Lung (tissue), 12 donors: ENCODE measurements around the gene PANX2. TPM values are rescaled to one million over a fixed set of nuclear protein-coding genes. Genes with fewer than 3 reads are reported as not detected.
A peak's percentile ranks its signal among the peaks of the same experiment; 100 is the strongest.

Source experiments
- ATAC-seq: fragments of 200-7000 bp; cut with Tn5 transposase; one replicate; pipeline ENCODE4 v1.9.1; 2020; ENCODE audit warnings: moderate number of reproducible peaks; ENCODE audit not compliant: insufficient read depth, low FRiP score
- DNase-seq, 3 donors: peaks; one replicate each; pipeline ENCODE4 v3.0.0-alpha.2; 2013 to 2017
- H3K27ac ChIP-seq, 2 donors: one replicate each; pipeline ENCODE4 v1.5.1; 2013; ENCODE audit warnings: mild to moderate bottlenecking in 2 of 2, moderate library complexity in 2 of 2, control low read depth in 1 of 2, inconsistent platforms in 1 of 2, low read depth in 1 of 2, low read length in 1 of 2
- H3K27me3 ChIP-seq, 3 donors: one replicate each; pipeline ENCODE4 v1.5.1; 2013; ENCODE audit warnings: low read length in 2 of 3; ENCODE audit not compliant: control insufficient read depth in 3 of 3, insufficient read depth in 3 of 3
- H3K36me3 ChIP-seq, 4 donors: one replicate each; pipeline ENCODE4 v1.5.1; 2013; ENCODE audit warnings: low read length in 4 of 4, mild to moderate bottlenecking in 1 of 4, moderate library complexity in 1 of 4; ENCODE audit not compliant: control insufficient read depth in 4 of 4, insufficient read depth in 4 of 4
- H3K4me1 ChIP-seq, 5 donors: one replicate each; pipeline ENCODE4 v1.5.1; 2013; ENCODE audit warnings: low read length in 5 of 5, mild to moderate bottlenecking in 2 of 5, moderate library complexity in 1 of 5; ENCODE audit not compliant: control insufficient read depth in 5 of 5, insufficient read depth in 5 of 5
- H3K4me3 ChIP-seq: one replicate; pipeline ENCODE4 v1.5.1; 2013; ENCODE audit warnings: mild to moderate bottlenecking, control low read depth, moderate library complexity
- H3K9ac ChIP-seq, 2 donors: one replicate each; pipeline ENCODE4 v1.5.1; 2013; ENCODE audit warnings: low read length in 2 of 2, control low read depth in 1 of 2; ENCODE audit not compliant: insufficient read depth in 1 of 2
- H3K9me3 ChIP-seq, 4 donors: one replicate each; pipeline ENCODE4 v1.5.1; 2013; ENCODE audit warnings: low read length in 3 of 4, mild to moderate bottlenecking in 1 of 4, moderate library complexity in 1 of 4; ENCODE audit not compliant: control insufficient read depth in 4 of 4, insufficient read depth in 3 of 4
- CTCF ChIP-seq: IDR thresholded peaks from 2 replicates; pipeline ENCODE4 v1.5.1; 2012; ENCODE audit warnings: mild to moderate bottlenecking; ENCODE audit errors: control extremely low read depth, extremely low read depth
- WGBS, 2 donors: extraction: QIAGEN DNeasy Blood & Tissue Kit; methylation state at CpG; one replicate each; pipeline ENCODE4 v1.1.7; 2013; 5-methylcytosine and 5-hydroxymethylcytosine counted together
- polyA plus RNA-seq, 2 donors: library from polyadenylated mRNA; stranded (reverse); fragments of 200-250 nt; gene quantifications; one replicate each; pipeline ENCODE4 v1.2.1, GENCODE V29; 2013
- total RNA-seq, 2 donors: library from RNA; depleted of rRNA in 1 of 2; stranded (reverse); fragments of >200 nt in 1 of 2; gene quantifications; one replicate each; pipeline ENCODE4 v1.2.1, GENCODE V29; 2014 to 2021
- donor health status: control.
- donor health status: control.
- donor health status: Bipolar disorder and iron deficiency.
- donor health status: healthy.
- donor health status: DM: yes; HTN: yes; CAD: no.

PANX2 gene
- total and polyA plus RNA-seq, 4 donors = 1.00 to 3.9 (median 2.6) TPM

GRCh38 chr22:50148166-50148500 lies 22.4 kb upstream of the PANX2 start:
- H3K4me3 ChIP-seq = no peak overlapping the region
- H3K9ac ChIP-seq = no peak overlapping the region
- no peak overlapping the region for H3K27ac ChIP-seq
- H3K9me3 ChIP-seq = no peaks in the 10 kb centered on the region
- no peak for TF ChIP-seq CTCF
- no peak for ATAC-seq
- DNase-seq = no peak
- no peaks in the 10 kb centered on the region for H3K27me3 ChIP-seq
- 63 to 86% methylated on average over 12 of the region's 12 CpGs for WGBS, 2 donors
- H3K36me3 ChIP-seq = no peaks in the 10 kb centered on the region
- H3K4me1 ChIP-seq = peaks cover 0 to 17% (median 2%) of the 10 kb centered on the region in 5 donors

- DNase-seq = peak in 2 of 3 donors; percentile 33 to 40
- ATAC-seq = peak; percentile 76
- Histone ChIP-seq H3K4me3 (no peak overlapping the region), H3K27me3 (no peaks in the 10 kb centered on the region), H3K9ac (no peak overlapping the region), H3K36me3 (no peaks in the 10 kb centered on the region), H3K9me3 (no peaks in the 10 kb centered on the region), H3K4me1 (peaks cover 0 to 16% (median 0%) of the 10 kb centered on the region in 5 donors), H3K27ac (no peak overlapping the region)
- TF ChIP-seq CTCF = peak; percentile 65
- WGBS, 2 donors = 27 to 34% methylated on average over 22 of the region's 22 CpGs
These were observed 21.4 kb upstream of the PANX2 start for GRCh38 chr22:50148991-50149721.

- WGBS, 2 donors = 89 to 93% methylated on average over 35 of the region's 35 CpGs
- H3K9ac ChIP-seq = no peak overlapping the region
- DNase-seq (no peak), ATAC-seq (no peak)
- no peaks in the 10 kb centered on the region for H3K36me3 ChIP-seq
- TF ChIP-seq CTCF = no peak
- H3K27ac ChIP-seq = no peak overlapping the region
- no peaks in the 10 kb centered on the region for H3K9me3 ChIP-seq
- H3K4me1 ChIP-seq = peaks cover 0 to 15% (median 0%) of the 10 kb centered on the region in 5 donors
- H3K27me3 ChIP-seq = no peaks in the 10 kb centered on the region
- H3K4me3 ChIP-seq = no peak overlapping the region
These were observed 20.1 kb upstream of the PANX2 start for GRCh38 chr22:50150161-50151129.
